ENCODE measurements around the gene EXTL1. TPM values are rescaled to one million over a fixed set of nuclear protein-coding genes. Genes with fewer than 3 reads are reported as not detected.

EXTL1 gene
- total and polyA plus RNA-seq, 10 of the 15 experiments (the other 5 are each of a cell fraction or from before 2014, with no cell fraction given): not detected

DNA sequence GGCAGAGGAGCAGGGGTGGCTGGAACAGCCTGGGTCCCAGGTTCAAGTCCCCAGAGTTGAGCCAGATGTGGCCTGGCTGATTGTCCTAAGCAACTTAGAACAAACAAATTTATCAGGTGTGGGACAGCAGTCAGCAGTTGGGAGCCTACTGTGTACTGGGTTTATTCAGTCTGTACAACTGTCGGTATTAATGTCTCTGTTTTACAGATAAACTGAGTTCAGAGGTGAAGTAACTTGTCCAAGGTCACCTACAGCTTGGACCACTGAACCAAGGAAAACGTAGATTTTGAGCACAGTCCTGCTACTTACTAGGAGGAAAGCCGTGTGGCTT is 60.4 kb downstream of the EXTL1 start:
- Histone ChIP-seq H3K36me3 (ENCODE audit: control insufficient read depth in 2 of 2, insufficient read depth in 2 of 2, low read length in 1 of 2) (no peaks in the 10 kb centered on the region), H4K20me1 (ENCODE audit: control insufficient read depth, insufficient read depth) (no peaks in the 10 kb centered on the region), H2AFZ (ENCODE audit: control insufficient read depth, low read depth, low read length) (no peak overlapping the region), H3K4me2 (ENCODE audit: control insufficient read depth, insufficient read depth) (no peak overlapping the region), H3K27me3 (replicated peaks in 1 of 2; ENCODE audit: control insufficient read depth in 2 of 2, insufficient read depth in 2 of 2, low read length in 1 of 2) (no peaks in the 10 kb centered on the region; a peak in 2 of 4 replicates), H3K79me2 (ENCODE audit: control insufficient read depth, insufficient read depth, low read length) (no peaks in the 10 kb centered on the region), H3K9me3 (replicated peaks; ENCODE audit: control insufficient read depth, insufficient read depth, low read length) (no peaks in the 10 kb centered on the region), H3K9ac (ENCODE audit: control insufficient read depth, insufficient read depth, low read length) (no peak overlapping the region), H3K4me3 (no peak overlapping the region), H3K27ac (ENCODE audit: control insufficient read depth, insufficient read depth) (no peak overlapping the region), H3K4me1 (ENCODE audit: control insufficient read depth, insufficient read depth, low read length) (no peaks in the 10 kb centered on the region)
- ChIA-PET RAD21 (ENCODE audit: unreplicated experiment) (no interaction called here), SMC1A (ENCODE audit: uncharacterized antibody, unreplicated experiment) (no interaction called here), CTCF (no interaction called here), POLR2A (no interaction called here)
- ATAC-seq (no peak), FAIRE-seq (no peak), DNase-seq (ENCODE audit: low read depth, low spot score) (no peak)
- no TSS peak for BruUV-seq (replicated peaks)
- 13% methylated on average over 3 of the region's 3 CpGs for WGBS (ENCODE audit: insufficient coverage, insufficient replicate concordance, low lambda C conversion rate, missing lambda C conversion rate)
- intact Hi-C loops (cut with micrococcal nuclease; ENCODE audit: unreplicated experiment) (no loop called here), in situ Hi-C loops (cut with MboI) (no loop called here)
- no peak for TF ChIP-seq YBX1 (IDR thresholded peaks at IDR 0.05)
- no peak for TF ChIP-seq ZBTB4 (CRISPR knock-in tag; IDR thresholded peaks at IDR 0.05)
- no peak for TF ChIP-seq ZNF622 (IDR thresholded peaks at IDR 0.05)
- TF ChIP-seq DPF2 (IDR thresholded peaks at IDR 0.05): no peak
- TF ChIP-seq ZBTB33 (IDR thresholded peaks at IDR 0.05): no peak
- TF ChIP-seq TBL1XR1 (IDR thresholded peaks at IDR 0.05; ENCODE audit: low read depth, low read length): no peak
- TF ChIP-seq, protein P1, sequence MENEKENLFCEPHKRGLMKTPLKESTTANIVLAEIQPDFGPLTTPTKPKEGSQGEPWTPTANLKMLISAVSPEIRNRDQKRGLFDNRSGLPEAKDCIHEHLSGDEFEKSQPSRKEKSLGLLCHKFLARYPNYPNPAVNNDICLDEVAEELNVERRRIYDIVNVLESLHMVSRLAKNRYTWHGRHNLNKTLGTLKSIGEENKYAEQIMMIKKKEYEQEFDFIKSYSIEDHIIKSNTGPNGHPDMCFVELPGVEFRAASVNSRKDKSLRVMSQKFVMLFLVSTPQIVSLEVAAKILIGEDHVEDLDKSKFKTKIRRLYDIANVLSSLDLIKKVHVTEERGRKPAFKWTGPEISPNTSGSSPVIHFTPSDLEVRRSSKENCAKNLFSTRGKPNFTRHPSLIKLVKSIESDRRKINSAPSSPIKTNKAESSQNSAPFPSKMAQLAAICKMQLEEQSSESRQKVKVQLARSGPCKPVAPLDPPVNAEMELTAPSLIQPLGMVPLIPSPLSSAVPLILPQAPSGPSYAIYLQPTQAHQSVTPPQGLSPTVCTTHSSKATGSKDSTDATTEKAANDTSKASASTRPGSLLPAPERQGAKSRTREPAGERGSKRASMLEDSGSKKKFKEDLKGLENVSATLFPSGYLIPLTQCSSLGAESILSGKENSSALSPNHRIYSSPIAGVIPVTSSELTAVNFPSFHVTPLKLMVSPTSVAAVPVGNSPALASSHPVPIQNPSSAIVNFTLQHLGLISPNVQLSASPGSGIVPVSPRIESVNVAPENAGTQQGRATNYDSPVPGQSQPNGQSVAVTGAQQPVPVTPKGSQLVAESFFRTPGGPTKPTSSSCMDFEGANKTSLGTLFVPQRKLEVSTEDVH (IDR thresholded peaks at IDR 0.05; ENCODE audit: low read depth, partially characterized antibody): no peak
- TF ChIP-seq NFXL1 (IDR thresholded peaks at IDR 0.05; ENCODE audit: borderline replicate concordance): no peak
- no peak for TF ChIP-seq CREB1 (IDR thresholded peaks at IDR 0.05; ENCODE audit: low read depth)
- TF ChIP-seq RCOR1 (conservative IDR thresholded peaks at IDR 0.05; ENCODE audit: low read depth, low read length): no peak
- no peak for TF ChIP-seq TCF12 (IDR thresholded peaks at IDR 0.05; ENCODE audit: low read depth, low read length)
- TF ChIP-seq IKZF1 (conservative IDR thresholded peaks at IDR 0.05): no peak

Measured in GM12878 (cell line).